ENCODE data around the gene MYD88. TPM values are rescaled to one million over a fixed set of nuclear protein-coding genes. Genes with fewer than 3 reads are reported as not detected.

MYD88 gene
- total and polyA plus RNA-seq, 12 donors = 4.2 to 22.3 (median 7.1) TPM

DNA sequence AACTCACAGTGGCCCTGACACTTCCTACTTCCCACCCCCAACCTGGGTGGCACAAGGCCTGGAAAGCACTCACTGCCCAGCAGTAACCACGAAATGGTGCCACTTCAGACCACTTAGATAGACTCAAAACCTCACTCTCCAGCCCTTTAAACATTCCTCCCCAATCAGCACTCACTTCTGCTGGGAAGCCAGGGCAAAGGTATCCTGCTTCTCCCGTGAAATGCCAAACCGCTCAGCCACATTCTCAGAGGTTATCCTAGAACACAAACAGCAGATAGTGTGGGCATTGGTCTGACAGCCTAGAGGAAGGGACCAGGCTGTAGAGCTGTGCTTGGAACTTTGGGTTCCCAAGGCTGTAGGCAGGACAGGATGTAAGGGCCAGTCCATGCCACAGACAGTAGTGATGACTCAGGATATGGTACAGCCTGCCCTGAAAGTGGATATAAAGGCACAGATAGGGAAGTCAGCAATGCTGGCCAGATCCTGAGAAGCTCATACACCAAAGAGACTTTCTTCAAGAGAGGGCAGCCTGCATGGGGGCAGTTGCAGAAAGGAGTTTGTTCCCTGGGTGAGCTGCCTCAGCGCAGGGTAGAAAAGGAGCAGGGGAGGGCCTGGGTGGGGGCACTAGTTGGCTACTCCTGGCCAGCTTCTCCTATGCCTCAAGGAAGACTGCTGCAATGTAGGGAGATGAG is 10.7 kb upstream of the MYD88 start:
- Histone ChIP-seq H3K4me1 (peaks cover 0 to 46% (median 23%) of the 10 kb centered on the region in 9 donors), H3K9me3 (no peaks in the 10 kb centered on the region), H3K27ac (peak overlapping the region in 8 of 10 donors; percentile 3 to 62 (median 40)), H3K36me3 (peaks cover 0 to 100% (median 73%) of the 10 kb centered on the region in 9 donors), H3K27me3 (no peaks in the 10 kb centered on the region), H3K4me3 (no peak overlapping the region)
- intact Hi-C loops (cut with DNase I) = loop anchor here in 1 of 10 donors (10.0 kb wide), 1 partner anchor 347 kb away; no protein-coding TSS in a partner anchor
- no peak for DNase-seq
- TF ChIP-seq, protein P1, sequence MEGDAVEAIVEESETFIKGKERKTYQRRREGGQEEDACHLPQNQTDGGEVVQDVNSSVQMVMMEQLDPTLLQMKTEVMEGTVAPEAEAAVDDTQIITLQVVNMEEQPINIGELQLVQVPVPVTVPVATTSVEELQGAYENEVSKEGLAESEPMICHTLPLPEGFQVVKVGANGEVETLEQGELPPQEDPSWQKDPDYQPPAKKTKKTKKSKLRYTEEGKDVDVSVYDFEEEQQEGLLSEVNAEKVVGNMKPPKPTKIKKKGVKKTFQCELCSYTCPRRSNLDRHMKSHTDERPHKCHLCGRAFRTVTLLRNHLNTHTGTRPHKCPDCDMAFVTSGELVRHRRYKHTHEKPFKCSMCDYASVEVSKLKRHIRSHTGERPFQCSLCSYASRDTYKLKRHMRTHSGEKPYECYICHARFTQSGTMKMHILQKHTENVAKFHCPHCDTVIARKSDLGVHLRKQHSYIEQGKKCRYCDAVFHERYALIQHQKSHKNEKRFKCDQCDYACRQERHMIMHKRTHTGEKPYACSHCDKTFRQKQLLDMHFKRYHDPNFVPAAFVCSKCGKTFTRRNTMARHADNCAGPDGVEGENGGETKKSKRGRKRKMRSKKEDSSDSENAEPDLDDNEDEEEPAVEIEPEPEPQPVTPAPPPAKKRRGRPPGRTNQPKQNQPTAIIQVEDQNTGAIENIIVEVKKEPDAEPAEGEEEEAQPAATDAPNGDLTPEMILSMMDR (IDR thresholded peaks at IDR 0.05) = no peak
- 72 to 75% methylated on average over 4 of the region's 4 CpGs for WGBS, 2 donors
- ATAC-seq = peak in 6 of 8 donors; percentile 13 to 52 (median 32)

DNA sequence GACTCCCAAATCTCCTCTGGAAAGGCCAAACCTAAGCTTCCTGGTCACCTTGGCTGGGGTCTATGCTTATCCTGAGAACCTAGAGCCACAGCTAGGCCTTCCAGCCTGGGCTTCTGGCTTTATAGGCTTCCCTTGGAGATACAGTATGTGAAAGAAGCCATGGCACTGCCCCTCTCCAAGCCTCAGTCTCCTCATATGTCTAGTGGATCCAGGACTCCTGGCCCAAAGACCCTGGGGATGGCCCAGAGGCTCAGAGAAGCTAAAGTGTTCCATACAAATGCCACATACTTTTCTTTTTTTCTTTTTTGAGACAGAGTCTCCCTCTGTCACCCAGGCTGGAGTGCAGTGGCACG is 10.2 kb upstream of the MYD88 start:
- TF ChIP-seq, protein P1 (IDR thresholded peaks at IDR 0.05) = no peak
- peaks cover 0 to 46% (median 23%) of the 10 kb centered on the region in 9 donors for H3K4me1 ChIP-seq

DNA sequence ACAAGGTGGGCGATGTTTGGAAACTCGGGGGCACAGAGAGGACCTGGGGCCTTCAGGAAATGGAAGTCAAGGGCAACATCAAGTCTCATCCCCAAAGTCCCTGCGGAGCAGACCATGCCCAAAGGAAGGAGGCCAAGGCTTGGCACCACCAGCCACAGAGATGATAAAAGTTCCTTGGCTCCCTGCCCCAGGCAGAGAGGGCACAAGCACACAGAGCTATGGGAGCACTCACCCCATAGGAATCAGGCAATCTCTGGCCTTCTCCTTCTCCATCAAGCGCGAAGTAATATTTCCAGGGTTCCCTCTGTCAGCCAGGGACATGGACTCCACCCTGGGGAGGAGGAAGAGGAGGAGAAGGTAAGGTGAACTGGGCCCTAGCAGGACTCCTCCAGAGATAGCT is 9.4 kb upstream of the MYD88 start:
- TF ChIP-seq, protein P1 (IDR thresholded peaks at IDR 0.05) = no peak
- intact Hi-C loops (cut with DNase I) = loop anchor here in 1 of 10 donors (10.0 kb wide), 1 partner anchor 346 kb away; no protein-coding TSS in a partner anchor
- Histone ChIP-seq H3K36me3 (peaks cover 0 to 100% (median 77%) of the 10 kb centered on the region in 9 donors), H3K27me3 (no peaks in the 10 kb centered on the region), H3K27ac (peak overlapping the region in 7 of 10 donors; percentile 3 to 63 (median 46)), H3K9me3 (no peaks in the 10 kb centered on the region), H3K4me3 (no peak overlapping the region), H3K4me1 (peaks cover 0 to 53% (median 25%) of the 10 kb centered on the region in 9 donors)
- 78 to 84% methylated on average over 5 of the region's 5 CpGs for WGBS, 2 donors
- DNase-seq = peak in 1 of 2 donors; percentile 30
- peak in 7 of 8 donors; percentile 9 to 65 (median 57) for ATAC-seq

More for the DNA sequence above, 10.2 kb upstream of the MYD88 start:
- Histone ChIP-seq H3K36me3 (peaks cover 0 to 100% (median 73%) of the 10 kb centered on the region in 9 donors), H3K9me3 (no peaks in the 10 kb centered on the region), H3K27ac (peak overlapping the region in 8 of 10 donors; percentile 3 to 62 (median 40)), H3K4me3 (no peak overlapping the region), H3K27me3 (no peaks in the 10 kb centered on the region)
- intact Hi-C loops (cut with DNase I) = loop anchor here in 1 of 10 donors (10.0 kb wide), 1 partner anchor 347 kb away; no protein-coding TSS in a partner anchor
- ATAC-seq = no peak
- WGBS, 2 donors = 94 to 96% methylated on average over 1 of the region's 1 CpG
- DNase-seq = no peak

DNA sequence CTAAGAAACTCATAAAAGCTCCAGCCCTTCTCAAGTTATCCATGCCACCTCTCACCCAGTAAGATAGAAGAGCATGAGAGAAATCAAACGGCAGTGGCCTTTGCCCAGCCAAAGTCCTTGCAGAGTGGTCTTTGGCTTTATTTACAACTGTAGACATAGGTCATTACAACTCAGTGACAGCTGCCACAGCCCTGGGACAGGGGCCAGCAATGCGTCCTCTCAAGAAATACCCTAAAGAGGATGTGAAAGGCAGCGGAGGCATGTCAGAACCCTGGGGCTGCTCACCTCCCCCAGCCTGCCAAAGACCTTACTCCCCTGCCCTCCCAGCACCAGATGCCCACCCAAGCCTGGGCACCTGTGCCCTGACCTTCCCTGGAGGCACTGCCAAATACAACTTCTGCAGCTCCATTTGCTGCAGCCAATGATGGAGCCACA is 7.8 kb upstream of the MYD88 start:
- peaks cover 0 to 68% (median 39%) of the 10 kb centered on the region in 9 donors for H3K4me1 ChIP-seq
- intact Hi-C loops (cut with DNase I) = loop anchor here in 6 of 10 donors (10.0 kb wide), 4 partner anchors 114 to 354 kb away; partner anchors contain the start of genes ACVR2B (in 2 of the 6) and XYLB (in 2 of the 6)
- DNase-seq (no peak), ATAC-seq (peak in 6 of 8 donors; percentile 10 to 42 (median 32))
- peaks cover 0 to 100% (median 76%) of the 10 kb centered on the region in 9 donors for H3K36me3 ChIP-seq
- TF ChIP-seq, protein P1 (IDR thresholded peaks at IDR 0.05) = no peak
- no peaks in the 10 kb centered on the region for H3K27me3 ChIP-seq
- H3K27ac ChIP-seq = peak overlapping the region in 6 of 10 donors; percentile 15 to 62 (median 42)
- no peaks in the 10 kb centered on the region for H3K9me3 ChIP-seq
- H3K4me3 ChIP-seq = no peak overlapping the region
- 39 to 58% methylated on average over 3 of the region's 3 CpGs for WGBS, 2 donors
